HG02981 (cell line): Measurements from ENCODE around the gene TOMT.
"Not testable (repeated sequence)": the region's sequence is repeated elsewhere in the genome, so short reads cannot be mapped to it uniquely, and the experiment has no call there.

Experiments used
- ATAC-seq: cut with Tn5 transposase; IDR thresholded peaks from one replicate; pipeline ENCODE4 v1.9.1; 2021; ENCODE audit warnings: mild to moderate bottlenecking, moderate library complexity; ENCODE audit not compliant: unreplicated experiment

TOMT gene

GRCh38 chr11:72123117-72123653 is 17.5 kb downstream of the TOMT start:
- ATAC-seq = no peak

DNA sequence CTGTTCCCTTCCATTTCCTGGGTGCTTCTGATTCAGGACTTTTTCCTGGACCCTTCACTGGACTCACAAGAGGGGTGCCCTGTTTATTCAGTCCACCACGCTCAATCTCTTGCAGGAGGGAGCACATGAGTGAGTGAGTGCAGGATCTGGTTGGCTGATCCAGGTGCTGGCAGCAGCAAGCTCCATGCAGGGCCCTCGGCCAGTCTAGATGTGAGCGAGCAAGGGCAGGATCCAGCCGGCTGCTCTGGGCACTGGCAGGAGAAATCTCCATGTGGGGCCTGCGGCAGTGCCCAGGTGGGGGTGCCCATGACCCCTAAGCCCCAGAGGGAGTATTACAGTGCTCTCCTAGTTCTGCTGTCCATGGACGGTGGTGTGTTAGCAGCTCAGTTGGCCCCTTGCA is 18.3 kb downstream of the TOMT start:
- ATAC-seq = no peak

DNA sequence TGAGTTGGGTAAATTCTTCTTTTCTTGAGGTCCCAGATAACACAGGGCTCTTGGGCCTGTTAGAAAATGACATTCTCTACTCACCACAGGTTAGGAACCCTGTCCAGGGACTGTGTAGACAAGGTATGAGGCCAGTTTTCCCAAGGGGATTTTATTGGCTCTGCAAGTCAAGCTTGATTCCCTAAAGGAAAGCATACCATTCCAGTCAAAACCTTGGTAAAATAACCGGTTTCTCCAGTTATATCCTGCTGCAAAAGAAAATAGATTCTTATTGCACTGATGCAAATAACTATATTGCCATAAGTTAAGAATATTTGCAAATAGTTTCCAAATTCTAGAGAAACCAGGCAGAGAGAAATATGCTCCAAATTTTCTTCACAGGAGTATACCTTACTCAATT is 20.2 kb downstream of the TOMT start:
- no peak for ATAC-seq

- no peak for ATAC-seq
Measured at GRCh38 chr11:72127923-72128322, 22.2 kb downstream of the TOMT start.

GRCh38 chr11:72129381-72129780 is 23.7 kb downstream of the TOMT start:
- ATAC-seq = no peak

DNA sequence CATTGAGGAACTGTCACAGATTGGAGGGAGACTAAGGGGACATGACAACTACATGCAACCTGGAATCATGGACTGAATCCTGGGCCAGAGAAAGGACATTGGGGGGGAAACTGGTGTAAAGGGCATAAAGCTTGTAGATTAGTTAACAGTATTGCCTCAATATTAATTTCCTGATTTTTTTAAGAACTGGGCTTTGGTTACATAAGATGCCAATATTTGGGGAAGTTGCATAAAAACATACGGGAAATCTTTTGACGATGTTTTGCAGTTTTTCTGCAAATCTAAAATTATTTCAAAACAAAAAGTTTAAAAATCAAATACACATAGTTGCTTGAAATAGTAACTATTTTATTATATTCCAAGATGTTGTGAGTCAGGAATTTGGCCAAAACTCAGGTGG is 26.9 kb downstream of the TOMT start:
- no peak for ATAC-seq

DNA sequence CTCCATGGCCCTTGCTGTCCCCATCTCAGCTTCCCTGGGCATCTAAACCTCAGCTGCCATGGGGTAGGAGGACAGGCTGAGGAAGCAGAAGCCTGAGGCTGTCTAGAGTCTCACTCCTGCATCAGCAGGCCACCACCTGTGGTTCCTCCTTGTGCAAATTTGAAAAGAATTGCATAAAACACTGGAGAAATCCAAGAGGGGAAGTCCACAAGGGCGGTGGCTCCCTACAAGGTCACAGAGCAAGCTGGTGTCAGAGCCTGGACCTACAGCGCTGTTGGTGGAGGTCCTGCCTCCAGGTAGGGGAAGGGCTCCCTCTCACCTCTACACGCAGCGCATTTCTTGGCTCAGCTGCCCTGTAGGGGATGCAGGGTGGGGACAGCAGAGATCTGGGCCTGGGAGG is 29.7 kb downstream of the TOMT start, which contains the start of gene FOLR3:
FOLR3 (plus strand) TSS at position 253 of the 400 bp plus-strand sequence. CDS start 228 bp downstream, outside the sequence.
- ATAC-seq = not testable (repeated sequence)

GRCh38 chr11:72135891-72136683 is 30.4 kb downstream of the TOMT start:
- no peak for ATAC-seq

GRCh38 chr11:72136684-72137262 is 31.0 kb downstream of the TOMT start:
- ATAC-seq = no peak

DNA sequence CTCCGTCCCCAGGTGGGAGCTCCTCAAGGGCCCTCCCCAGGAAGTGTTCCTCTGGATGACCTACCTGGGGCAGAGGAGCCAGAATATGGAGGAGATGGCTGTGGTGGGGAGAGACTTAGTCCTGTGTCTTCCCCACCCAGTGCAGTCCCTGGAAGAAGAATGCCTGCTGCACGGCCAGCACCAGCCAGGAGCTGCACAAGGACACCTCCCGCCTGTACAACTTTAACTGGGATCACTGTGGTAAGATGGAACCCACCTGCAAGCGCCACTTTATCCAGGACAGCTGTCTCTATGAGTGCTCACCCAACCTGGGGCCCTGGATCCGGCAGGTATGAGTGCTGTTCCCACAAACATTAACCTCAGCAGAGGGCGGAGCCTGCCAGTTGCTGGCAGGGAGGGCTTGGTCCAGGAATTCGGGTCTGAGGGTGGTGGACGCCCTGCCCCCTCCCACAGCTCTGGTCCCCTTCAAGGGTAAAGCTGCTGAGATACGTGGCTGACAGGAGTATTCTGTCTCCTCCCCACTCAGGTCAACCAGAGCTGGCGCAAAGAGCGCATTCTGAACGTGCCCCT is 33.2 kb downstream of the TOMT start:
- ATAC-seq = no peak

DNA sequence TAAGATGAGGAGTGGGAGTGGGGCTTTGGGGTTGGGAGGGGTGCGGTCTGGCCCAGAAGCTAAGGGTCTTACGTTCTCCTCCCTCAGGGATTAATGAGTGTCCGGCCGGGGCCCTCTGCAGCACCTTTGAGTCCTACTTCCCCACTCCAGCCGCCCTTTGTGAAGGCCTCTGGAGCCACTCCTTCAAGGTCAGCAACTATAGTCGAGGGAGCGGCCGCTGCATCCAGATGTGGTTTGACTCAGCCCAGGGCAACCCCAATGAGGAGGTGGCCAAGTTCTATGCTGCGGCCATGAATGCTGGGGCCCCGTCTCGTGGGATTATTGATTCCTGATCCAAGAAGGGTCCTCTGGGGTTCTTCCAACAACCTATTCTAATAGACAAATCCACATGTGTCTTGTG is 33.8 kb downstream of the TOMT start:
- no peak for ATAC-seq

DNA sequence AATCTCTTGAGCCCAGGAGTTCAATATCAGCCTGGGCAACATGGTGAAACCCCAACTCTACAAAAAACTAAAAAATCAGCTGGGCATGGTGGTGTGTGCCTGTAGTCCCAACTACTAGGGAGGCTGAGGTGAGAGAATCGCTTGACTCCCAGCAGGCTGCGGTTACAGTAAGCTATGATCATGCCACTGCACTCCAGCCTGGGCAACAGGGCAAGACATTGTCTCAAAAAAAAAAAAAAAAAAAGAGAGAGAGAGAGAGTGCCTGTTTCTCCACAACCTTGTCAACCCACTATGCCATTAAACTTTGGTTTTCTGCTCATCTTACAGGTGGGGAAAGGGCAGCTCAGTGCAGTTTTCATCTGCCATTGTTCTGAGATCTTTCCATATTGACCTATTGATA is 34.9 kb downstream of the TOMT start:
- ATAC-seq = no peak

GRCh38 chr11:72141066-72141465 is 35.3 kb downstream of the TOMT start:
- no peak for ATAC-seq

DNA sequence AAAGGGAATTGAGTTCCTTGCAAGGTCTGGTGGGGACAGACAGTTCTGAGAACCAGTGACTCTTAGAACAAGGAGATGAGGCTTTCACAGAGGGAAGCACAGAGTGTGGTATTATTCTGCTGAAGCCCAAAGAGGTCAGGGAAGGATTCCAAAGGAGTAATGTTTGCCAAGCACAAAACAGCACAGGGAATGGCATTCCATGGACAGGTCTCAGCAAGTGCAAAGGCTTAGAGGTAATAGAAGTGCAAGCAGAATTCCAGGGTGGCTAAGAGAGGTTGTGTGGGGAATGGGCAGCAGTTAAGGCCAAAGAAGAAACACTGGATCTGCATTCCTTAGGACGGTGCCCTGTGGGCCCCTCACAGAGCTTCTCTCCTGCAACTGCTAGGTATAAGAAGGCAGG is 36.4 kb downstream of the TOMT start:
- ATAC-seq = not testable (repeated sequence)

- ATAC-seq = not testable (repeated sequence)
Measured at GRCh38 chr11:72142543-72142942, 36.8 kb downstream of the TOMT start.

DNA sequence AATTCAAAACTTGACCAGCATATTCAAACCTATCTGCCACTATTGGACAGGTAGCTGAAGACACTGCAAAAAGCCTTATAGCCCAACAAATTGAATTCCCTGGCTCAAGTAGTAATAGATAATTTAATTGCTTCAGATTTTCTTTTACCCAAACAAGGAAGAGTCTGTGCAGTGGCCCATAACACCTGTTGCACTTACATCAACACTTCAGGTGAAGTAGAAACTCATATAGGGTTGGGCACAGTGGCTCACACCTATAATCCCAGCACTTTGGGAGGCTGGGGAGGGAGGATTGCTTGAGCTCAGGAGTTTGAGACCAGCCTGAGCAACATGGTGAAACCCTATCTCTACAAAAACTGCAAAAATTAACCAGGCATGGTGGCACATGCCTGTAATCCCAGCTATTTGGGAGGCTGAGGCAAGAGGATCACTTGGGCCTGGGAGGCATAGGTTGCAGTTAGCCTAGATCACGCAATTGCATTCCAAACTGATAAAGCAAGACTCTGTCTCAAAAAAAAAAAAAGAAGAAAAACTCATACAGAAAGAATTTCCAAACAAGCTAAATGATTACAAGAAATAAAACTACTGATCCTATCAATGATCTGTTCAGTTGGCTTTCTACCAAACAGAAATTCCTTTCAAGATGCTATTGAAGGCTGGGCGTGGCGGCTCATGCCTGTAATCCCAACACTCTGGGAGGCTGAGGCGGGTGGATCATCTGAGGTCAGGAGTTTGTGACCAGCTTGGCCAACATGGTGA is 39.3 kb downstream of the TOMT start:
- no peak for ATAC-seq

- no peak for ATAC-seq
Measured at GRCh38 chr11:72146625-72147024, 40.9 kb downstream of the TOMT start.

- no peak for ATAC-seq
Measured at GRCh38 chr11:72150882-72151281, 45.2 kb downstream of the TOMT start.

DNA sequence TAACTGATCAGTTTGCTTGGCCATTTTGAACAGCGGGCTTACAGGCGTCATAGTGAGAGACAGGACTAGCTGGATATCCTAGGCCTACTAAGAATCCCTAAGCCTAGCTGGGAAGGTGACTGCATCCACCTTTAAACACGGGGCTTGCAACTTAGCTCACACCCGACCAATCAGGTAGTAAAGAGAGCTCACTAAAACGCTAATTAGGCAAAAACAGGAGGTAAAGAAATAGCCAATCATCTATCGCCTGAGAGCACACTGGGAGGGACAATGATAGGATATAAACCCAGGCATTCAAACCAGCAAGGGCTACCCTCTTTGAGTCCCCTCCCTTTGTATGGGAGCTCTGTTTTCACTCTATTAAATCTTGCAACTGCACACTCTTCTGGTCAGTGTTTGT is 48.1 kb downstream of the TOMT start:
- not testable (repeated sequence) for ATAC-seq

- ATAC-seq = no peak
Measured at GRCh38 chr11:72154816-72155215, 49.1 kb downstream of the TOMT start.

DNA sequence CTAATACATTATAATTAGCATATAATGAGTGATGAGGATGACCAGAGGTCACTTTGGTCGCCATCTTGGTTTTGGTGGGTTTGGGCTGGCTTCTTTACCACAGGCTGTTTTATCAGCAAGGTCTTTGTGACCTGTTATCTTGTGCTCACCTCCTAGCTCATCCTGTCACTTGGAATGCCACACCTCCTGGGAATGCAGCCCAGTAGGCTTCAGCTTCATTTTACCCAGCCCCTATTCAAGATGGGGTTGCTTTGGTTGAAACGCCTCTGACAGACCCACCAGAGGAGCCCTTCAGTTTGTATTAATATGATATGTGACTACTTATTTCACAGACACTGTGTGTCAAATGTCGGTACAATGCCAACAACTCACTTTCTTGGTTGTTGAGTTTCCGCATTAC is 50.0 kb downstream of the TOMT start:
- no peak for ATAC-seq
